AG04450 (cell line): ENCODE results near the gene PGAM2. TPM values are rescaled to one million over a fixed set of nuclear protein-coding genes. Genes with fewer than 3 reads are reported as not detected.

Experiments
- CTCF ChIA-PET: fragments of 300-600, 350-600 bp; formaldehyde crosslinking; extraction: SDS; loops from one replicate; lab custom pipeline; 2022; ENCODE audit warnings: antibody characterized with exemption, inconsistent platforms; lab: Charles Lee
- POLR2A ChIA-PET: fragments of 350-600 bp; formaldehyde crosslinking; extraction: SDS; loops from one replicate; lab custom pipeline; 2021; ENCODE audit warnings: antibody characterized with exemption, inconsistent platforms; lab: Yijun Ruan, JAX
- DNase-seq: peaks from one replicate; pipeline ENCODE4 v3.0.0-alpha.2; 2011; ENCODE audit warnings: low read depth, low spot score
- H3K27ac ChIP-seq: one replicate; pipeline ENCODE4 v1.5.1; 2012; ENCODE audit warnings: low read depth, low read length, control low read depth
- H3K27me3 ChIP-seq: one replicate; pipeline ENCODE4 v1.6.0; 2012; ENCODE audit warnings: low read length; ENCODE audit not compliant: control insufficient read depth, insufficient read depth
- H3K4me3 ChIP-seq: 2 replicates; pipeline ENCODE4 v1.5.1; 2011; ENCODE audit warnings: mild to moderate bottlenecking, low read depth, low read length, control low read depth
- H3K9me3 ChIP-seq: 2 replicates; pipeline ENCODE4 v1.5.1; 2012; ENCODE audit warnings: low read length; ENCODE audit not compliant: control insufficient read depth, insufficient read depth
- CTCF ChIP-seq: IDR thresholded peaks from 2 replicates; pipeline ENCODE4 v1.5.1; 2011; ENCODE audit warnings: low read depth, low read length, control low read depth, inconsistent platforms
- polyA plus RNA-seq: library from polyadenylated mRNA; depleted of rRNA; stranded (reverse); fragments of >200 nt; gene quantifications from 2 replicates; pipeline ENCODE4 v1.2.3, GENCODE V29; 2011

PGAM2 gene
- polyA plus RNA-seq, 1 experiment = not detected

DNA sequence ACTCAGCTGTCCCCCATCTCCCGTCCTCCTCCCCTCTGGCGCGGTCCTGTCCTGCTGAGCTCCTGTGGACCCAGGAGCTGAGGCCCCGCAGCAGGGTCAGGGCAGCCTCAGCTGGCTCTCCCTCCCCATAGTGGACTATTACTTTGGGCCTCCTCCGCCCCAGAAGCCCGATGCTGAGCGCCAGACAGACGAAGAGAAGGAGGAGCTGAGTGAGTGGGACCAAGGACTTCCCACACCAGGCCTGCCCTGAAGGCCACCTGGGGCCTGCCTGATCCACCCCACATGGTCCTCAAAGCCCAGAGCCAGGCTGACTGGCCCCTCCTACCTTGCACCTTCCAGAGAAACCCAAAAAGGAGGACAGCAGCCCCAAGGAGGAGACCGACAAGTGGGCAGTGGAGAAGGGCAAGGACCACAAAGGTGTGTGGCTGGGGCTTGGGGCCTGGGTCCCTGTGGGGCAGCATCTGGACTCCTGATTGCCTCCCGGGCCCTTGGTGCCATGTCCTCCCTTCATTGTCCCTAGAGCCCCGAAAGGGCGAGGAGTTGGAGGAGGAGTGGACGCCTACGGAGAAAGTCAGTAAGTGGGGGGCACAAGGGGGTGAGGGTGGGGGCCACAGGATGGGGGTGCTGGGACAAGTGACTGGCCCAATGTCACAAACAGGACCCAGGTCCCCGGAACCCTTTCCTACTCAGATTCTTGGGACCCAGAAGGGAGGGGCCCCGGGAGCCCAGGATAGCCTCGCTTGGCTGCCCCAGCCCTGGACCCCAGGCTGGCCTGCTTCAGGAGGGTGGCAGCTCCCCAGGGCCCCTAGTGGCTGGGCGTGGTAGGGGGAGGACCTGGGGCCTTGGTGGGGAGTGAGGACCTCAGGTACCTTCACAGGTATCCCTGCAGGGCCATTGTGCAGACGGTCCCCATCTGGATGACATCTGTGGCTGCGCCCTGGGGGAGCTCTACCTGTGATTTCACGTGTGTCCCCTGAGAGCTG lies 43.7 kb upstream of the PGAM2 start:
- H3K4me3 ChIP-seq = no peak overlapping the region
- peaks cover 4% of the 10 kb centered on the region; the same call in 1 of the 2 replicates for H3K9me3 ChIP-seq
- POLR2A ChIA-PET = no interaction called here
- H3K27me3 ChIP-seq = no peaks in the 10 kb centered on the region
- H3K27ac ChIP-seq = no peak overlapping the region
- TF ChIP-seq CTCF = no peak
- no peak for DNase-seq
- CTCF ChIA-PET = no interaction called here

DNA sequence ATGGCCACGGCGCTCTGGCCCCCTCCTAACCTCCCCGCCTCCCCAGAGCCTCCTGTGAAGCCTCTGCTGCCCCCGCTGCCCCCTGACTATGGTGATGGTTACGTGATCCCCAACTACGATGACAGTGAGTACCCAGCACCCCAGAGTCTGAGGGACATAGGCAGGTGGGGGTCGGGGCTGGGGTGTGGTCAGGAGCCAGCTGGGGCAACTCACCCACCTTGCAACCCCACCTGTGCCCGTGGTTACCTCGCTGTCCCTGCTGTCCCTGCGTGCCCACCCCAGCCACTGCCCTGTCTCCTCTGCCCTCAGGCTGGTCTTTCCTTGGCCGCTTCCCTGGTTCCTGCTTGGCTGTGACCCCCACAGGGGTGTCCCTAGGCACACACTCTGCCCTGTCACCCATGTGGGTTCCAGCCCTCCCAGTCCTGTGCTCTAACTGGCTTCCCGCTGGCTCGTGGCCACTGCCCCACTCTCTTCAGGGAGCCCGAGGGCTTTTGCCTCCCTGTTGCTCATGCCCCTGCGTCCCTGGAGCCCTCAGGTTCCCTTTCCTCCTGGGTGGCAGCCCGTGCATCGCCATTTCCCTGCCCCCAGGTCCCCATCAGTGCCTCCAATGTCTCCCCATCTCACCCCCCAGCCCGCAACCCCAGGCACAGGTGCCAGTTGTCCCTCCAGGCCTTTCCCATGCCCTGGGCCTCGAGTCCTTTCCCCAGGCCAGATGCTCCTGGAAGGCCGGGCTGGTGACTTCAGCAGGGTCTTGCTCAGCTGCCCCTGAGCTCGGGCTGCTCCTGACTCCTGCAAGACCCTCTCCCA lies 42.8 kb upstream of the PGAM2 start:
- DNase-seq = no peak
- H3K9me3 ChIP-seq = peaks cover 4% of the 10 kb centered on the region; the same call in 1 of the 2 replicates
- no peaks in the 10 kb centered on the region for H3K27me3 ChIP-seq
- no peak for TF ChIP-seq CTCF
- ChIA-PET POLR2A (no interaction called here), CTCF (no interaction called here)
- no peak overlapping the region for H3K27ac ChIP-seq
- H3K4me3 ChIP-seq = no peak overlapping the region

- H3K27ac ChIP-seq = no peak overlapping the region
- H3K27me3 ChIP-seq = no peaks in the 10 kb centered on the region
- ChIA-PET CTCF (no interaction called here), POLR2A (no interaction called here)
- H3K4me3 ChIP-seq = no peak overlapping the region
- peaks cover 4% of the 10 kb centered on the region; the same call in 1 of the 2 replicates for H3K9me3 ChIP-seq
- DNase-seq = no peak
- no peak for TF ChIP-seq CTCF
Measured at GRCh38 chr7:44107116-44107960, 42.0 kb upstream of the PGAM2 start.

GRCh38 chr7:44106311-44107065 lies 41.1 kb upstream of the PGAM2 start:
- Histone ChIP-seq H3K27me3 (no peaks in the 10 kb centered on the region), H3K9me3 (no peaks in the 10 kb centered on the region; the same call in 1 of the 2 replicates), H3K27ac (no peak overlapping the region), H3K4me3 (no peak overlapping the region)
- DNase-seq = no peak
- CTCF ChIA-PET = no interaction called here
- POLR2A ChIA-PET = no interaction called here
- no peak for TF ChIP-seq CTCF
